Stimulated activated naive CD8-positive, alpha-beta T cell treated with anti-CD3 and anti-CD28 coated beads, Interleukin-15, Interleukin-2, amounts not matched to agents 100 U/mL and 50 U/mL, for 24 hours (primary cell): ENCODE data around the gene TLL2.
A peak's percentile ranks its signal among the peaks of the same experiment; 100 is the strongest.

ENCODE experiments used
- ATAC-seq: fragments of 150-1000 bp; cut with Tn5 transposase; one replicate; pipeline ENCODE4 v1.10.0; 2021
- DNase-seq: peaks from one replicate; pipeline ENCODE4 v3.0.0; 2021

TLL2 gene

DNA sequence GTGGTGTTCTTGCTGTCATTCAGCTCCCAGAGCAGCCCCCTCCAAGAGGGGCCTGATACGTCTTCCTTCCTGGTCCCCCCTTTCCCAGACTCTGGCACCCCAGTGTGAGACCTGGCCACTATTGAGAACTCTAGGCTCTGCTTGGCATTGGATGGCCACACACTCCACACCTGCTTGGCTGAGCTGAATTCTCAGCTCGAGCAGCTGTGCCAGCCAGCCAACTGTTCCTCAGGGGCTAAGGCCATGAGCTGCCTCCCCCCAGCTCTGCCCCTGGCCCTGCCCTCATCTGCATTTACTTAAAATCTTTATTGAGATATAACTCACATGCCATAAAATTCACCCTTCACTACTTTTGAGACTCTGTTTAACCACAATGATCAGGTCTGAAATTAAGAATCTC, 6.7 kb downstream of the TLL2 start:
- DNase-seq, result no peak
- ATAC-seq, result no peak

DNA sequence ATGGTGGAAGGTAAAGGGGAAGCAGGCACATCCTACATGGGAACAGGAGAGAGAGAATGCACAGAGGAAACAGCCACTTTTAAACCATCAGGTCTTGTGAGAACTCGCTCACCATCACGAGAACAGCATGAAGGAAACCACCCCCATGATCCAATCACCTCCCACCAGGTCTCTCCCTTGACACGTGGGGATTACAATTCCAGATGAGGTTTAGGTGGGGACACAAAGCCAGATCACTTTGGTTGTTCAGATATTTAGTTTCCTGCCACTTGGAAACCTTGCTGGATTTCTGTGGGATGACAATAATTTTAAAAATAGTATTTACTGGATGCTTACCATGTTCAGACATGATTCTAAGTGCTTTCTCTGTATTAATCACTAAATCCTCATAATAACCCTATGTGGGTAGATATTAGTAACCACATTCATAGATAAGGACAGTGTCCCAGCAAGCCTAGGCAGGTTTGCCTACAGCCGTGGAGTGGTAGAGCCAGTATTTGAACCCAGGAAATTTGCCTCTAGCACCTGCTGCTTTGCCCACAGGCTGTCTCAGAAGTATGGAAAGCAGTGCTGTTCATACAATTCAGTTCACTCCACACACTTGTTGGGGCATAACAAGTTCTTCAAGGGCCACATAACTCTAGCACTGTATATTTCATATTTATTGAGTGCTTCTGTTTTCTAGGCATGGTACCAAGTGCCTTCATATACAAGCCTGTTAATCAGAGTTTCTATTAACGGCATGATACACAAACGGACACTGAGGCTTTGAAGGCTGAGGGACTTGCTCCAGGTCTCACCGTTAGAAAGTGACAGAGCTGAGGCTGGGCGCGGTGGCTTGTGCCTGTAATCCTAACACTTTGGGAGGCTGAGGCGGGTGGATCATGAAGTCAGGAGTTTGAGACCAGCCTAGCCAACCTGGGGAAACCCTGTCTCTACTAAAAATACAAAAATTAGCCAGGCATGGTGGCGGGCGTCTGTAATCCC, 8.3 kb downstream of the TLL2 start:
- DNase-seq (no peak), ATAC-seq (no peak)

DNA sequence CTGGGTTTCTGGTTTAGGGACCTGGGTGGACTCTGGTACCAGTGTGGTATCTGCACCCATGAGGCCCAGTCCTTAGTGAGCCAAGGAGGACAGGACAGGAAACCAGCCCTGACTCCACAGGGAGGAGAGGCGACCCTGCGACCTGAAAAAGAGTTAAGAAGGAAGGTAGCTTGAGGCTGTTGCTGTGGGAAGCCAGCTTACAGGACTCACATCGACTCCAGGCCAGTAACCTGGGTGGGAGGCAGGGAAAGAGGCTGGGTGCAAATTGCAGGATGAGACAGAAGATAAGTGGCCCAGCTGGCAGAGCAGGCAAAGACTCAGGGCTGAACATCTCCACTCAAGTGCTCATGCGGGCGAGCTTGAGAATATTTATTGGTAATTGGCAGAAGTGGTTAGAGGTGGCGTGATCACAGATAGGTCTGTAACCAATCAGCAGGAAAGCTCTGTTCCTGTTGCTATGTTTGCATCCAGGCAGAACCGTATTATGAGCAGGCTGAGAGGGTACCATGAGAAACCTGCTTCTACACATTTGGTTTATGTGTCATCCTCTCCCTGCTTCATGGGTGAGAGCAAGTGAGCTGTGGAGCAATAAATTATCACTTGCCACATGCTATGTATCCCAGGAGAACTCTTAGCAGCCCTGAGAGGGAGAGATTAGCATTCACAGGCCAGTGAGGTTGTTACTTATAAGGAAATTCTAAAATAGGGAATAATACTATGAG, 11.0 kb downstream of the TLL2 start:
- no peak for ATAC-seq
- no peak for DNase-seq

DNA sequence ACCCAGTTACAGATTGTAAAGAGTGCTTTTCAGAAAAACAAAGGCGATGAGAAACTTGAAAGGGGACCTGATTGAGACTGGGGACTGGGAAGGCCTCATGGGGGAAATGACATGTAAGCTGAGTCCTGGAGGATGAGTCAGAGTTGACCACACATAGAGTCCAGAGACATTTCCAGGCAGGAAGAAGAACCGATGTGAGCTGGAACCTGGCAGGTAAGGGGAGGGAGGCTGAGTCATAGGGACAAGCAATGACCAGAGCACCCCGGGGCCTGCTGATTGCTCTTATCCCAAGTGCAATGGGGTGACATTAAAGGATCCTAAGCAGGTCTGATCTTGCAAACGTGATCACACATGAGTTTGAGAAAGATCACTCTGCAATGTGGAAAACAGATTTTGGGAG, 11.7 kb downstream of the TLL2 start:
- ATAC-seq (no peak), DNase-seq (no peak)

DNA sequence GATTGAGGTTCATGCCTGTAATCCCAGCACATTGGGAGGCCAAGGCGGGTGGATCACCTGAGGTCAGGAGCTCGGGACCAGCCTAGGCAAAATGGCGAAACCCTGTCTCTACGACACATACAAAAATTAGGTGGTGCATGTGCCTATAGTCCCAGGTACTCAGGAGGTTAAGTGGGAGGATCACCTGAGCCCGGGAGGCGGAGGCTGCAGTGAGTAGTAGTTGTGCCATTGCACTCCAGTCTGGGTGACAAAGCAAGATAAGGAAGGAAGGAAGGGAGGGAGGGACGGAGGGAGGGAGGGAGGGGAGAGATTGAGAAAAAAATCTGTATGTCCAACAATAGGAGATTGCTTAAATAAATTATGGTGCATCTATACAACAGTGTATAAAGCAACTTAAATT, 13.2 kb downstream of the TLL2 start:
- DNase-seq, result no peak
- no peak for ATAC-seq

DNA sequence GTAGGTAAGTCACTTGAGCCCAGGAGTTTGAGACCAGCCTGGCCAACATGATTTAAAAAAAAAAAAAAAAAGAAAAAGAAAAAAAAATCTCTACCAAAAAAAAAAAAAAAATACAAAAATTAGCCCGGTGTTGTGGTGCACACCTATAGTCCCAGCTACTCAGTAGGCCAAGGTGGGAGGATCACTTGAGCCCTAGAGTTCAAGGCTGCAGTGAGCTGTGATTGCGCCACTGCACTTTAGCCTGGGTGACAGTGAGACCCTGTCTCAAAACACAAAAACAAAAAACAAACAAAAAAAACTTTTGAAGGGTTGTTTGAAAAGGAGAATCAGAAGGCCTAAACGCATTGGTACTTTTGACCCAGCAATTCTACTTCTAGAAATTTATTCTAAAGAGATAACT, 13.7 kb downstream of the TLL2 start:
- no peak for ATAC-seq
- DNase-seq, result no peak

DNA sequence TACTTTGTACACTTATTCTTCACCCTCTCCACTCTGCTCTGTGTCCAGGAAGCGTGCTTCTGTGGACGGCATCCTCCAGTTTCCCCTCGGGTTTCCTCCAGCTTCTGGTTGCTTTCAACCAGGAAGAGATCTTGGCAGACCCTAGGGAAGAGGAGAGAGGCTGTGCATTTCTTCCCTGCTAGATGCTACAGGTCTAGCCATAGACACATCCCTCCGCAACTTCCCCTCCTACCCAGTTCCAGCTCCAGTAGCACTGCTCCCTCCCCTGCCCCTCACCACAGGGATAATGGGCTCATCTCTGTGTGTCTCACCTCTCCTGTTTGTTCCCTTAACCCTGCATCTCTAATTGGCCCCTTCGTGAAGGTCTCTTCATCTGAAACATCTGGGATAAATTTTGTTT, 16.3 kb downstream of the TLL2 start:
- no peak for DNase-seq
- ATAC-seq, result no peak

DNA sequence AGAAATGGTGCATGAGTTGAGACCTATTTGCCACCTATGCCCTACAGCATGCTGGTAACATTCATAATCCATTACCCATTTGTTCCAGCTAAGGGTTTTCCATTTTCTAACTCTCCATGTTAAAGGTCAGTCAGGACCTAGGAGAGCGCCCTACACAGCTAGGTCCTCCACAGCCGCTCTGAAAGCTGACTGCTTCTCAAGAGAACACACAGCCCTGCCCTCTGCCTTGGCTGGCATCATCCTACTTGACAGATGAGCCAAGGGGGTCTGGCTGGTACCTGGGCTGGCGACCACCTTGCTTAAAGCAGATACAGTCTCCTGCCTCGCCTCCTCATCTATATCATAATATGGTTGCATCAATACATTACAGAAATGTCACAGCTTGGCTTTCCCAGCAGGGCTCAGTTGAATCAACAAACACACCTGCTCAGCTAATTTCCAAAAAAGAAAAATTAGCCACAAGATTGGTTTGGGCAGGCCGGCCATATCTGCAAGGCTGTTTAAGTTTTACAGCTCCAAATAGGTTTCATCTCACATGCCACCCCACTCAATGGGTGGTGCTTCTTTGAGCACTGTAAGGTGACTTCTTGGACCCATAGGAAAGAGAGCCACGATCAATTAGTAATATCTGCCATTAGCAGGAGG, 17.3 kb downstream of the TLL2 start:
- no peak for ATAC-seq
- DNase-seq, result peak; percentile 9

DNA sequence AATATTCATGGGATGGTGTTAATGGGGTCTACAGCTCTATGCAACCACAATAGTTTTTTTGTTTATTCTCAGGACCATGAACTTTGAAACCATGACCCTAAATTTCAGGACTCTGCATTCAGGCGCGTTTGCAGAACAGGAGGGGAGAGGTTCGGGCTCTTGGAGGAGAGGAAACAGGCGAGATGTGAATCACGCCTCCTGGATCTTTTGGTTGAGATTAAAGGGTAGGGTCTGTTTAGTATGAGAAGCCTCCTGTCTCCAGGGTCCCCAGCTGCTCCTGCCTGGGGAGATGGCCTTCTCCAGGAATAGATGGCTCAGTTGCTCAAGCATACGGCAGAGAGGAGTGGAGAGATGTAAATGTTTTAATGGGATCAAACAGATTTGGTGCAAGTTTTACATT, 18.2 kb downstream of the TLL2 start:
- DNase-seq (no peak), ATAC-seq (no peak)

DNA sequence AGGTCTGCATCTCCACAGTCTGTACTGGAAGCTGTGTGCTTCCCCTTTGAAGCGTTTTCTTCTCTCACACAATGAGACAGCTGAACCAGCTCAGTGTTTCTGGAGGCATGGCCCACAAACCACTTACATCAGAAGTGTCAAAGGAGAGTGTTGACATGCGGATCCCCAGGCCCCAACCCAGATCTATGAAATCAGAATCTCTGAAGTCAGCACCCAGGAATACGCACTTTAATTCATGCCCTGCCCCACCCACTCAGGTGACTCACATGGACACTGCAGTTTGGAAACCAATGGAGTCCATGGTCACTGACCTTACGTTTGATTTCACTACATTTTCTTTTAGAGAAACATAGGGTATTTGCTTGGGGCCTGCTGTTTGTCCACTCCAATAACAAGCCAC, 19.0 kb downstream of the TLL2 start:
- no peak for ATAC-seq
- no peak for DNase-seq

DNA sequence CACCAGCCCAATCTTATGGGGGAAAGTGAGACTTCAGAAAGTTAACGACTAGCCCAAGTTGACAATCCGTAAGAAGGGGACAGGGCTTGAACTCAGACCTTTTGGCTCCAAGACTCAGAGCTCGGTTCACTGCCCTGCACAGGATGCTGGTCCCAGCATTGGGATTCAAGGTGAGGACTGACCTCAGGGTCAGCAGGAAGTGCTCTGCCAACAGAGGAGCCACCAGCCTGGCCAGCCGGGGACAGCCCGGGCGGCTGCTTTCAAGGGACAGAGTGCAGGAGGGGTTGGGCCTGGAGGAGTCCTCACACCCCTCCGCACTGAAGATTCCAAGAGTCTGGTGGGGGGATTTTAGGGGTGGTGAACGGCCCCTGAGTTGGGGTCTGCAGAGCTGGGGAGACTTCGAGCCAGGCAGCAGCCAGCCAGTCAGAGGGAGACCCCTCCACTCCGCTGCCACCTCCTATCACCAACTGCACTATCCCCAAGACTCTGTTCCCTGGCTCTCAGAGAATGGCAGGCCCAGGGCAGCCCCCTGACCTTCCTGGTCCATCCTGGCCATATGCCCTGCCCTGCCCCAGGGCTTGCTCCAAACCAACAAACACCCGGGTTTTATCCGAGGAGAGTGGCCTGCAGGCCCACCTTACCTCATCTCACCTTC, 19.7 kb downstream of the TLL2 start:
- DNase-seq, result no peak
- no peak for ATAC-seq

DNA sequence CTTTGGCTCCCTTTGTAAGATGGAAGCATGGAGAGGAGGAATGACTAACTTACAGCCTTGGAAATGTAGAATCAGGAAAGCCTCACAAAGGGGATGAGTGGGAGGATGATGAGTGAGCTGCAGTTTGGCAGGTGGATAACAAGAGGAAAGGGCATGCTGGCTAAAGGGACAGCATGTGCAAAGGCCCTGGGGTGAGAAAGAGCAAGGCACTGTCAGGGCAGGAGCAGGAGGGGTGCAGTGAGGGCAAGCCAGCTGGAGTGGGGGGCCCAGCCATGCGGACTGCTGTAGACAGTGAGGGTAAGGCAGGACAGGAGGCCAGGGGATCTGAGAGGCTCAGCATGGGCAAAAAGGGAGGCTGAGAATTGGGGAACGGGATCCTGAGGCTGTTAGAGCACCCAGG, 20.5 kb downstream of the TLL2 start:
- no peak for ATAC-seq
- DNase-seq, result no peak

DNA sequence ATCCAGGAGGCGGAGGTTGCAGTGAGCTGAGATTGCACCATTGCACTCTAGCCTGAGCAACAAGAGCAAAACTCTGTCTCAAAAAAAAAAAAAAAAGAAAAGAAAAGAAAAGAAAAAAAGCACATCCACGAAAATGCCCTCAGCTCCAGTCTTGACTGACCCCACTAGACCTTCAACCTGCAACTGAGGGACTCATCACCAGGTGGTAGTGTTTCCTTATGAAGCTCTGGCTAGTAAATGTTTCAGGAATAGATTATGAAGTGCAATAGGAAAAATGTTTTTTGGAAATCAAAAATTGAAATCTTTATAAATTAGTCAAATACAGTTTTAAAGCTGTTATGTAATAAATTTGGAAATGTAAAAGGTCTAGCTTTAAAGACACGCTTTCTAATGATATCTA, 22.4 kb downstream of the TLL2 start:
- no peak for DNase-seq
- ATAC-seq, result no peak

DNA sequence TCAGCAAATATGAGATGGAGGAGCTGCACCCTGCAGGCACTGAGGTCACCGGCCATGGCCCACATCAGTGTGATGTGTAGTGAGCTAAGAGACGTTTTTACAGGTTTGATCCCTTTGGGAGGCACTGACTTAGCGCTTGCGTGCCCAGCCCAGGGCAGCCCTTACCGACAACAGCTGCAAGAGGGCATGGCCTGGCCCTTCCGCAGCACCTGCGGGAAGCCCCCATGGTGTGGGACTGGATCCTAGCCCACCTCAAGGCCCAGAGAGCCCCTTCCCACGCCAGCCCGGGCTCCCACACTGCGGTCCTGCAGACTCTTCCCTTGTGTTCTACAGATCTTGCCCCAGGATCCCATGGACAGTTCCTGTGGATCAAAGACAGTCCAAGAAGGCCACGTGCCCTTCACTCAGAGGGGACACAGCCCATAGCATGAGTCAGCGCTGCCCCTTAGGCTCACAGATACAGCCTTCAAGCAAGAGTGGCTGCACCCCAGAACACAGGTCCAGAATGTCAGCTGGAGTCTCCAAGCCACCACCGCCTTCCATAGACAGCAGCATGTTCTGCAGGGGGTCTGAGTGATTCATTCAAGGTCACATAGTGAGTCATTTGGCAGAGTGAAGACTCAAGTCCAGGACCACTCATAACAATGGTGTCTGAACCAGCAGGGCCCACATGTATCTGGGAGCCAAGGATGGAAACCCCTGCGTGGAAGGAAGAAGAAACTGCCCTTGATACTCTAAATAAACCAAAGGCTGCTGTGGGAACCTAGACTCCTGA, 25.4 kb downstream of the TLL2 start:
- DNase-seq (no peak), ATAC-seq (no peak)

DNA sequence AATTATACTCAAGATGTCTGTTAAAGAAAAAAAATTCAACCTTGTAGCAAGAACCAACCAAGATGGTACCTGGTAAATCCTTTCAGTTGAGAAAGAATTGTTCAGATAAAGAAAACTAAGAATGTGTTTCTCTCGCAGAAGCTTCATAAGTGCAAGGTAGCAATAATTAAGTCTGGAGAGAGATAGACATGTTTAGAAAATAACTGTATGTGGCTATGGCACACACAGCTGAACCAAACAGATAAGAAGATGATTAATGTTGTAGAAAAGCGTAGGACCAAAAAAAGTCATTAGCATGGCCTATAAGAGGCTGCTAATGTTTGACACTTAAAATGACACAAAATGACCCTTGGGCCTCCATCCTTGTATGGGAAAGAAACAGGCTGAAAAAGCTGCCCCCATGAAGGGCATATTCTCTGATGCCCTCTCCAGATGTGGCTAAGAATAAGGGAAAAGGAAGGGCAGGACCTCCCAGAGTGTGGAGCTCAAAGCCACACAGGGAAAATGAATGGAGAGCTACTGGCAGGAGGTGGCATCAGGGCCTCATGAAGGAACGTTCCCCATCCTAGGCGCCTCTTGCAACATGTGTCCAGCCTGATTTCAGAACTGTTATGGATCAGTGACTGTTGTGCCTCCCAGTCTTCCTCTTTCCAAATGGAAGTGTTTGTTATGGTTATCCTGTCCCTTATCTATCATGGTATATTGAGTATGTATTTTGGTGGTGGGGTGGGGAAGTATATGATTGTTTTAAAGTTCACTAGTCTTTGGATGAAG, 30.7 kb downstream of the TLL2 start:
- no peak for ATAC-seq
- no peak for DNase-seq

DNA sequence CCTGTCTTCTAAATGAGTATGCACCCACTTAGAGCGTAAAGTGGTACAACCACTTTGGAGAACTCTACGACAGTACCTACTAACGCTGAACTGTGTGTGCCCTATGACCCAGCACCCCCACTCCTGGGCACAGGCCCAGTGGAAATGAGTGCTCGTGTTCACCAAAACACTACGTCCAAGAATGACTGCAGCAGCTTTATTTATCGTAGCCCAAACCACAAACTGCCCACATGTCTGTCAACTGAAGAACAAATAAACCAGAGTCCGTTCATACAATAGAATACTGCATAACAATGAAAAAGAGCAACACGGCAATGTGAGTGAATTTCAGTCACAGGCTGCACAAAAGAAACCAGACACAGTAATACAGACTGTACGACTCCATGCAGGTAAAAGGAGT, 35.4 kb downstream of the TLL2 start:
- DNase-seq (no peak), ATAC-seq (no peak)

DNA sequence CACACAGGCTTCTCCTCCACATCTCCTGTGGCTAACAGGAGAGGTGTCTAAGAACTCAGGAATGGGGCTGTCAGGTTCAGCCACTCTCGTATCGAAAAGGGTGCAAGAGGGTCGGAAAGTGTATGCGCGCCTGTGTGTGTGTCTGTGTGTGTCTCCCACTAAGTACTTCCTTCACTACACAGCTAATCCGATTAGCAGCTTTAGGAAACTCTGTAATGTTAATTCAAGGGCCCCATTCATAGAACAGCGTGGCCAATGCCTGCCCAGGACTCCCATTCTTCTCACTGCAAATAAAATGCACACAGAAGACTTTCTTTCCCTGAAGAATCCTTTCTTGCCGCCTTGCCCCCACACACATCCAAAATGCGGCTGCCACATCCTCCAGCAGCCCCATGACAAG, 39.9 kb downstream of the TLL2 start:
- no peak for DNase-seq

DNA sequence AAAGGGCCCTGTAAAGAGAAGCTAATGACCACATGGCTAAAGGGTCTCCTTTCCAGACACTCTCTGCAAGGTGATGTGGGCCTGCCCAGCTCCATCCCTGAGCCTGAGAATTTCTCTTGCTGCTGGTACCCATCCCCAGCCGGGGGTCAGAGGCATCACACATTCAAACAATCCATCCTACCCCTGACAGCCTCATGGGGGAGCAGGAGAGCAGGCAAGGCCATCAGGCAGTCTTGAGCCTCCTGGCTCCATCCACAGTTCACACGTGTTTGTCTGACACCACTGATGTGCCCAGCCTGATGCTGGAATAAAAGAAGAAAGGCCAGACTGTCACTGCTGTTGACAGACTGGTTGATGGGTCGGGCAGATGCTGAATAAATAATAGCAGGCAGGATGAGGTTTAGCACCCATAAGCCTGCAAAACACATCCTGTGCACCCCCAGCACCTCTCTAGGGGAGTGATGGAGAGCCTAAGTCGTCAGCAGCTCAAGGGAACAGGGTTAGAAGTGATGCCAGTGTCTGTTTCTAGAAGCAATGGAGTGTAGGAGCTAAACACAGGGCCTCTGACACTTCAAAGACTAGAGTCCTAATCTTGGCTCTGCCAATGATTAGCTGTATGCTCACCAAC, 43.5 kb downstream of the TLL2 start:
- ATAC-seq, result peak; percentile 63
- DNase-seq, result peak; percentile 30

More for the DNA sequence above, 39.9 kb downstream of the TLL2 start:
- ATAC-seq, result no peak

DNA sequence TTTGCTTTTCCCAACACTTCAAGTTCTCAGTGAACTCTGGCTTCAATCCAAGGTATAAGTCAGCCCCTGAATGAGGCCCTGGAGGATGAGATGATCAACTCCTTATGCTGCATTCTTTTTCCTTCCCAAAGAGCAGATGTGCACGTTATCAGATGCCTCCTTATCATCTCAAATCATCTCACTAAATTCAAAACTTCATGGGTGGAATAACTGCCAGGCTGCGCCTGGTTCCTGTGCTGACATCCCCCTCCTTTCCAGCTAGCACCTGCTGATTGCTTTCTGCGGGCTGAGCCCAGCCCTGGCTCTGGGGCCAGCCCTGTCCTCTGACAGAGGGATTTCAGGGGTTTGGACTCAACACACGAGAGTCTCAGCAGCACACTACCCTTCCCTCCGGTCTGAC, 44.9 kb downstream of the TLL2 start:
- ATAC-seq (no peak), DNase-seq (no peak)

DNA sequence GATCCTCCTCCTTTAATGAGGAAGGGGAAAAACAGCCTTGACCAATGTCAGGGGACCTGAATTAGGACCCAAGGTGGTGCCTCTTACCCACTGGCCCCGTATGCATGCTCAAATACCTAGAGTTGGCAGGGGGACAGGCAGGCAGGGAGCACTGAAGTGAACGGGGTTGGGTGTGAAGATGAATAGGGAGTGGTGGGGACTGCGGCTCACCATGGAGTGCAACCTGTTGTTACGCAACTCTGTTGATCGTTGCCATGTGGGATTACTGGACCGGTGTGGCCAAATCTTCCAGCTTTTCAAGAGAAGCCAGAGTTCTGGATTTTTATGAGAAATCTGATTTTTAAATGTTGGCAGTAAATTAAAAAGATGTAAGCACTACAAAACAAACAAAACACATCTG, 48.1 kb downstream of the TLL2 start:
- no peak for ATAC-seq
- no peak for DNase-seq
